K562 (cell line): ENCODE data around the gene CHMP3. TPM values are rescaled to one million over a fixed set of nuclear protein-coding genes. Genes with fewer than 3 reads are reported as not detected.

Experiments used
- GABPA ChIP-seq: fragments of 200-800 bp; sonication (Bioruptor generic); conservative IDR thresholded peaks from 2 replicates; pipeline ENCODE4 v1.6.1; 2016; ENCODE audit warnings: low read depth, missing genetic modification characterization, missing compliant biosample characterization
- HDAC3 ChIP-seq: fragments of 450-650 bp; IDR thresholded peaks from 2 replicates; pipeline ENCODE4 v1.6.1; 2018; ENCODE audit warnings: borderline replicate concordance, mild to moderate bottlenecking, moderate library complexity; ENCODE audit not compliant: partially characterized antibody
- MAFF ChIP-seq: IDR thresholded peaks from 2 replicates; pipeline ENCODE4 v1.6.1; 2012; ENCODE audit warnings: low read length, improper control_type of control experiment
- MEF2D ChIP-seq: conservative IDR thresholded peaks from 2 replicates; pipeline ENCODE4 v1.6.1; 2016; ENCODE audit warnings: low read depth, missing genetic modification characterization, missing compliant biosample characterization
- MYC ChIP-seq, 2 experiments: fragments of 250-450 bp in 1 of 2; sonication (Bioruptor Pico) in 1 of 2; IDR thresholded peaks; 2 replicates each; pipeline versions ENCODE4 v1.5.1 to v1.6.1; 2012 to 2021; ENCODE audit warnings: low read depth in 2 of 2, borderline replicate concordance in 1 of 2, improper control_type of control experiment in 1 of 2, low read length in 1 of 2, mild to moderate bottlenecking in 1 of 2, moderate library complexity in 1 of 2
- SMARCE1 ChIP-seq: fragments of 450-650 bp; IDR thresholded peaks from 2 replicates; pipeline ENCODE4 v1.7.1; 2016; ENCODE audit warnings: mild to moderate bottlenecking
- TEAD4 ChIP-seq, 2 experiments: sonication (generic) in 1 of 2; formaldehyde crosslinking in 1 of 2; IDR thresholded peaks; 2 replicates each; pipeline versions ENCODE4 v1.6.1 to v1.8.0; 2012 to 2022; ENCODE audit warnings: borderline replicate concordance in 1 of 2, inconsistent platforms in 1 of 2, low read length in 1 of 2, mild to moderate bottlenecking in 1 of 2, missing genetic modification reagents in 1 of 2
- TRIM24 ChIP-seq, 2 experiments: fragments of 450-650 bp; IDR thresholded peaks; 2 replicates each; pipeline ENCODE4 v1.6.1; 2016
- ZNF589 ChIP-seq: fragments of 200-800 bp; sonication (Bioruptor generic); IDR thresholded peaks from 2 replicates; pipeline ENCODE4 v1.6.1; 2016; ENCODE audit warnings: low read depth, missing genetic modification characterization, missing compliant biosample characterization
- polyA plus RNA-seq, 8 experiments: library from polyadenylated mRNA; depleted of rRNA in 4 of 8; stranded (reverse) in 5 of 8; unstranded in 3 of 8; fragments of >200 nt; fragmentation: Nextera tagmentation in 2 of 8; fragmentation: Illumina TruSeq in 1 of 8; extraction: Ambion mirVana in 2 of 8; extraction: Trizol in 1 of 8; gene quantifications; 2 replicates each; pipeline versions ENCODE4 v1.2.1 to v1.2.3, GENCODE V29; 2011 to 2014; ENCODE audit warnings: inconsistent platforms in 1 of 8, missing spikeins in 1 of 8
- total RNA-seq, 7 experiments: library from RNA; depleted of rRNA in 6 of 7; stranded (reverse); fragments of >200 nt in 6 of 7; fragmentation: Illumina TruSeq in 2 of 7; extraction: Trizol in 2 of 7; gene quantifications; 2 replicates each; pipeline versions ENCODE4 v1.2.1 to v1.2.3, GENCODE V29; 2011 to 2021; ENCODE audit warnings: low replicate concordance in 1 of 7
- TF ChIP-seq, protein P1 (sequence below): fragments of 450-650 bp; IDR thresholded peaks from 2 replicates; pipeline ENCODE4 v1.6.1; 2016; ENCODE audit warnings: mild to moderate bottlenecking, moderate library complexity
- TF ChIP-seq, protein P2 (sequence below): fragments of 450-650 bp; IDR thresholded peaks from 2 replicates; pipeline ENCODE4 v1.6.1; 2018; ENCODE audit warnings: mild to moderate bottlenecking, low read depth; ENCODE audit not compliant: partially characterized antibody
- TF ChIP-seq, protein P3 (sequence below): fragments of 450-650 bp; formaldehyde crosslinking; IDR thresholded peaks from 2 replicates; pipeline ENCODE4 v1.4.0; 2022; ENCODE audit warnings: mild to moderate bottlenecking, moderate library complexity

Gene CHMP3
- total and polyA plus RNA-seq, 9 of the 15 experiments (the other 6 are each of a cell fraction or from before 2014, with no cell fraction given) = 20.6 to 52.5 (median 31.7) TPM

DNA sequence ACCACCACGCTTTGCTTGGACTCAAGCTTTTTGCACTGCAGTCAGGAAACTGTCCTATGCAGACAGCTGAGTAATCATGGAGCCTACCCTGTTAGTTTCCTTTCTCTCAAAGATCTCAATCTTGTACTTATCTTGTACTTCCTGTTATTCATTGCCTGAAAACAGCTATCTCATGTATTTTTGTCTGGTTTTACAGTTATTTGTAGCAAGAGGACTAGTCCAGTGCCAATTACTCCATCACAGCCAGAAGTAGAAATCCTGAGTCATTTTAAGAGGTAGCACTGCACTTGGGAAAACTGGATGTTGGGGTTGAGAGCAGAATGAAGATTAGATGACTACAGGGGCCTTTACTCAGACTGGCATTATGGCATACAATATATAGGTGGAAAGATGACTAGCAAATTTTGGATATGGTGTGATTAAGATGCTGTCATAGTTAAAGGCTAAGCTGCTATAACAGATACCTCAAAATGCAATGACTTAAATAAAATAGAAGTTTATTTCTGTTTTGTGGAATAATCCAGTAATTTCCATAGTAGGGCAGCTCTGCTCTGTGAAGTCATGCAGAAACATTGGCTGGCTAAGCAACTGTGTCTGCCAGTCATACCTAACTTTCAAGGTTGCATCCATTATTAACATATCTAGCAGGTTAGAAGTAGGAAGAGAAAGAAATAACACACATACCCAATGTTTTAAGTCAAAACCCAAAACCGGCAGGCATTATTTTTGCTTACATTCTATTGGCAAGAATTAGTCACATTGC lies 21.1 kb upstream of the CHMP3 start (continued):
- TF ChIP-seq, protein P1, sequence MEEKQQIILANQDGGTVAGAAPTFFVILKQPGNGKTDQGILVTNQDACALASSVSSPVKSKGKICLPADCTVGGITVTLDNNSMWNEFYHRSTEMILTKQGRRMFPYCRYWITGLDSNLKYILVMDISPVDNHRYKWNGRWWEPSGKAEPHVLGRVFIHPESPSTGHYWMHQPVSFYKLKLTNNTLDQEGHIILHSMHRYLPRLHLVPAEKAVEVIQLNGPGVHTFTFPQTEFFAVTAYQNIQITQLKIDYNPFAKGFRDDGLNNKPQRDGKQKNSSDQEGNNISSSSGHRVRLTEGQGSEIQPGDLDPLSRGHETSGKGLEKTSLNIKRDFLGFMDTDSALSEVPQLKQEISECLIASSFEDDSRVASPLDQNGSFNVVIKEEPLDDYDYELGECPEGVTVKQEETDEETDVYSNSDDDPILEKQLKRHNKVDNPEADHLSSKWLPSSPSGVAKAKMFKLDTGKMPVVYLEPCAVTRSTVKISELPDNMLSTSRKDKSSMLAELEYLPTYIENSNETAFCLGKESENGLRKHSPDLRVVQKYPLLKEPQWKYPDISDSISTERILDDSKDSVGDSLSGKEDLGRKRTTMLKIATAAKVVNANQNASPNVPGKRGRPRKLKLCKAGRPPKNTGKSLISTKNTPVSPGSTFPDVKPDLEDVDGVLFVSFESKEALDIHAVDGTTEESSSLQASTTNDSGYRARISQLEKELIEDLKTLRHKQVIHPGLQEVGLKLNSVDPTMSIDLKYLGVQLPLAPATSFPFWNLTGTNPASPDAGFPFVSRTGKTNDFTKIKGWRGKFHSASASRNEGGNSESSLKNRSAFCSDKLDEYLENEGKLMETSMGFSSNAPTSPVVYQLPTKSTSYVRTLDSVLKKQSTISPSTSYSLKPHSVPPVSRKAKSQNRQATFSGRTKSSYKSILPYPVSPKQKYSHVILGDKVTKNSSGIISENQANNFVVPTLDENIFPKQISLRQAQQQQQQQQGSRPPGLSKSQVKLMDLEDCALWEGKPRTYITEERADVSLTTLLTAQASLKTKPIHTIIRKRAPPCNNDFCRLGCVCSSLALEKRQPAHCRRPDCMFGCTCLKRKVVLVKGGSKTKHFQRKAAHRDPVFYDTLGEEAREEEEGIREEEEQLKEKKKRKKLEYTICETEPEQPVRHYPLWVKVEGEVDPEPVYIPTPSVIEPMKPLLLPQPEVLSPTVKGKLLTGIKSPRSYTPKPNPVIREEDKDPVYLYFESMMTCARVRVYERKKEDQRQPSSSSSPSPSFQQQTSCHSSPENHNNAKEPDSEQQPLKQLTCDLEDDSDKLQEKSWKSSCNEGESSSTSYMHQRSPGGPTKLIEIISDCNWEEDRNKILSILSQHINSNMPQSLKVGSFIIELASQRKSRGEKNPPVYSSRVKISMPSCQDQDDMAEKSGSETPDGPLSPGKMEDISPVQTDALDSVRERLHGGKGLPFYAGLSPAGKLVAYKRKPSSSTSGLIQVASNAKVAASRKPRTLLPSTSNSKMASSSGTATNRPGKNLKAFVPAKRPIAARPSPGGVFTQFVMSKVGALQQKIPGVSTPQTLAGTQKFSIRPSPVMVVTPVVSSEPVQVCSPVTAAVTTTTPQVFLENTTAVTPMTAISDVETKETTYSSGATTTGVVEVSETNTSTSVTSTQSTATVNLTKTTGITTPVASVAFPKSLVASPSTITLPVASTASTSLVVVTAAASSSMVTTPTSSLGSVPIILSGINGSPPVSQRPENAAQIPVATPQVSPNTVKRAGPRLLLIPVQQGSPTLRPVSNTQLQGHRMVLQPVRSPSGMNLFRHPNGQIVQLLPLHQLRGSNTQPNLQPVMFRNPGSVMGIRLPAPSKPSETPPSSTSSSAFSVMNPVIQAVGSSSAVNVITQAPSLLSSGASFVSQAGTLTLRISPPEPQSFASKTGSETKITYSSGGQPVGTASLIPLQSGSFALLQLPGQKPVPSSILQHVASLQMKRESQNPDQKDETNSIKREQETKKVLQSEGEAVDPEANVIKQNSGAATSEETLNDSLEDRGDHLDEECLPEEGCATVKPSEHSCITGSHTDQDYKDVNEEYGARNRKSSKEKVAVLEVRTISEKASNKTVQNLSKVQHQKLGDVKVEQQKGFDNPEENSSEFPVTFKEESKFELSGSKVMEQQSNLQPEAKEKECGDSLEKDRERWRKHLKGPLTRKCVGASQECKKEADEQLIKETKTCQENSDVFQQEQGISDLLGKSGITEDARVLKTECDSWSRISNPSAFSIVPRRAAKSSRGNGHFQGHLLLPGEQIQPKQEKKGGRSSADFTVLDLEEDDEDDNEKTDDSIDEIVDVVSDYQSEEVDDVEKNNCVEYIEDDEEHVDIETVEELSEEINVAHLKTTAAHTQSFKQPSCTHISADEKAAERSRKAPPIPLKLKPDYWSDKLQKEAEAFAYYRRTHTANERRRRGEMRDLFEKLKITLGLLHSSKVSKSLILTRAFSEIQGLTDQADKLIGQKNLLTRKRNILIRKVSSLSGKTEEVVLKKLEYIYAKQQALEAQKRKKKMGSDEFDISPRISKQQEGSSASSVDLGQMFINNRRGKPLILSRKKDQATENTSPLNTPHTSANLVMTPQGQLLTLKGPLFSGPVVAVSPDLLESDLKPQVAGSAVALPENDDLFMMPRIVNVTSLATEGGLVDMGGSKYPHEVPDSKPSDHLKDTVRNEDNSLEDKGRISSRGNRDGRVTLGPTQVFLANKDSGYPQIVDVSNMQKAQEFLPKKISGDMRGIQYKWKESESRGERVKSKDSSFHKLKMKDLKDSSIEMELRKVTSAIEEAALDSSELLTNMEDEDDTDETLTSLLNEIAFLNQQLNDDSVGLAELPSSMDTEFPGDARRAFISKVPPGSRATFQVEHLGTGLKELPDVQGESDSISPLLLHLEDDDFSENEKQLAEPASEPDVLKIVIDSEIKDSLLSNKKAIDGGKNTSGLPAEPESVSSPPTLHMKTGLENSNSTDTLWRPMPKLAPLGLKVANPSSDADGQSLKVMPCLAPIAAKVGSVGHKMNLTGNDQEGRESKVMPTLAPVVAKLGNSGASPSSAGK = no peak
- TF ChIP-seq MAFF = peak; percentile 48; the same call in 1 of the 2 replicates
- TF ChIP-seq, protein P2, sequence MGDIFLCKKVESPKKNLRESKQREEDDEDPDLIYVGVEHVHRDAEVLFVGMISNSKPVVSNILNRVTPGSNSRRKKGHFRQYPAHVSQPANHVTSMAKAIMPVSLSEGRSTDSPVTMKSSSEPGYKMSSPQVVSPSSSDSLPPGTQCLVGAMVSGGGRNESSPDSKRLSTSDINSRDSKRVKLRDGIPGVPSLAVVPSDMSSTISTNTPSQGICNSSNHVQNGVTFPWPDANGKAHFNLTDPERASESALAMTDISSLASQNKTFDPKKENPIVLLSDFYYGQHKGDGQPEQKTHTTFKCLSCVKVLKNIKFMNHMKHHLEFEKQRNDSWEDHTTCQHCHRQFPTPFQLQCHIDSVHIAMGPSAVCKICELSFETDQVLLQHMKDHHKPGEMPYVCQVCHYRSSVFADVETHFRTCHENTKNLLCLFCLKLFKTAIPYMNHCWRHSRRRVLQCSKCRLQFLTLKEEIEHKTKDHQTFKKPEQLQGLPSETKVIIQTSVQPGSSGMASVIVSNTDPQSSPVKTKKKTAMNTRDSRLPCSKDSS = no peak
- peak; percentile 65; the same call in 1 of the 2 replicates for TF ChIP-seq TEAD4 (IDR thresholded peaks at IDR 0.05; ENCODE audit: low read length)
- no peak for TF ChIP-seq TEAD4 (CRISPR knock-in tag; IDR thresholded peaks at IDR 0.05; ENCODE audit: borderline replicate concordance)
- TF ChIP-seq HDAC3 = peak; percentile 30
- TF ChIP-seq, protein P3, sequence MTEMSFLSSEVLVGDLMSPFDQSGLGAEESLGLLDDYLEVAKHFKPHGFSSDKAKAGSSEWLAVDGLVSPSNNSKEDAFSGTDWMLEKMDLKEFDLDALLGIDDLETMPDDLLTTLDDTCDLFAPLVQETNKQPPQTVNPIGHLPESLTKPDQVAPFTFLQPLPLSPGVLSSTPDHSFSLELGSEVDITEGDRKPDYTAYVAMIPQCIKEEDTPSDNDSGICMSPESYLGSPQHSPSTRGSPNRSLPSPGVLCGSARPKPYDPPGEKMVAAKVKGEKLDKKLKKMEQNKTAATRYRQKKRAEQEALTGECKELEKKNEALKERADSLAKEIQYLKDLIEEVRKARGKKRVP (CRISPR knock-in tag) = no peak
- TF ChIP-seq ZNF589 (CRISPR knock-in tag) = 0 out of 2 replicates have a peak, but pooled peaks have one; percentile 30
- peak; percentile 82 for TF ChIP-seq SMARCE1
- peak; percentile 24; the same call in 1 of the 2 replicates for TF ChIP-seq MYC (IDR thresholded peaks at IDR 0.05; ENCODE audit: low read depth, low read length)
- TF ChIP-seq MYC (CRISPR knock-in tag; IDR thresholded peaks at IDR 0.05; ENCODE audit: borderline replicate concordance, low read depth) = no peak
- peak; percentile 82 for TF ChIP-seq GABPA (tag)
- TF ChIP-seq MEF2D (tag) = peak; percentile 84
- TF ChIP-seq TRIM24 (IDR thresholded peaks at IDR 0.05) = peak in 1 of 2 experiments; percentile 40; a peak in 1 of 4 replicates
